Liver (tissue), 9 donors: ENCODE measurements around the gene DAPK1. TPM values are rescaled to one million over a fixed set of nuclear protein-coding genes. Genes with fewer than 3 reads are reported as not detected.

Experiments
- DNase-seq: peaks from one replicate; pipeline ENCODE4 v3.0.0-alpha.2; 2017; ENCODE audit warnings: low spot score
- H3K27ac ChIP-seq, 2 donors: one replicate each; pipeline ENCODE4 v1.7.0; 2013; ENCODE audit warnings: inconsistent platforms in 2 of 2, low read length in 2 of 2, control low read depth in 1 of 2, low read depth in 1 of 2, mild to moderate bottlenecking in 1 of 2
- H3K27me3 ChIP-seq, 4 donors: one replicate each; pipeline versions ENCODE4 v1.6.1 to v1.7.0; 2013; ENCODE audit warnings: low read length in 3 of 4, inconsistent platforms in 1 of 4, mild to moderate bottlenecking in 1 of 4, moderate library complexity in 1 of 4; ENCODE audit not compliant: control insufficient read depth in 4 of 4, insufficient read depth in 4 of 4
- H3K36me3 ChIP-seq, 4 donors: one replicate each; pipeline versions ENCODE4 v1.6.1 to v1.7.0; 2013; ENCODE audit warnings: low read length in 3 of 4, mild to moderate bottlenecking in 3 of 4, low read depth in 1 of 4, moderate library complexity in 1 of 4; ENCODE audit not compliant: control insufficient read depth in 4 of 4, insufficient read depth in 3 of 4
- H3K4me1 ChIP-seq, 4 donors: one replicate each; pipeline versions ENCODE4 v1.6.1 to v1.7.0; 2013; ENCODE audit warnings: low read length in 3 of 4, mild to moderate bottlenecking in 3 of 4, moderate library complexity in 1 of 4; ENCODE audit not compliant: control insufficient read depth in 4 of 4, insufficient read depth in 4 of 4
- H3K4me3 ChIP-seq, 3 donors: one replicate each; pipeline versions ENCODE4 v1.6.1 to v1.7.0; 2013; ENCODE audit warnings: low read length in 3 of 3, control low read depth in 1 of 3, low read depth in 1 of 3, mild to moderate bottlenecking in 1 of 3
- H3K9ac ChIP-seq, 2 donors: one replicate each; pipeline ENCODE4 v1.7.0; 2013; ENCODE audit warnings: low read length in 2 of 2, mild to moderate bottlenecking in 2 of 2, moderate library complexity in 2 of 2, control low read depth in 1 of 2, low read depth in 1 of 2
- H3K9me3 ChIP-seq, 4 donors: one replicate each; pipeline versions ENCODE4 v1.6.1 to v1.7.0; 2013; ENCODE audit warnings: low read length in 3 of 4; ENCODE audit not compliant: control insufficient read depth in 4 of 4
- ATF3 ChIP-seq: IDR thresholded peaks from 2 replicates; pipeline ENCODE4 v1.6.1; 2016; ENCODE audit warnings: antibody characterized with exemption
- EGR1 ChIP-seq, 2 donors: IDR thresholded peaks; 2 replicates each; pipeline ENCODE4 v1.6.1; 2016 to 2018; ENCODE audit warnings: antibody characterized with exemption in 2 of 2, low read depth in 2 of 2
- FOXA1 ChIP-seq: IDR thresholded peaks from 2 replicates; pipeline ENCODE4 v1.6.1; 2016; ENCODE audit warnings: antibody characterized with exemption
- FOXA2 ChIP-seq: IDR thresholded peaks from 2 replicates; pipeline ENCODE4 v1.6.1; 2016; ENCODE audit warnings: antibody characterized with exemption
- HNF4A ChIP-seq, 2 donors: conservative IDR thresholded peaks; 2 replicates each; pipeline ENCODE4 v1.6.1; 2016; ENCODE audit warnings: antibody characterized with exemption in 2 of 2, mild to moderate bottlenecking in 2 of 2
- HNF4G ChIP-seq: IDR thresholded peaks from 2 replicates; pipeline ENCODE4 v1.6.1; 2016; ENCODE audit warnings: antibody characterized with exemption
- JUND ChIP-seq, 2 donors: IDR thresholded peaks; 2 replicates each; pipeline ENCODE4 v1.6.1; 2016; ENCODE audit warnings: antibody characterized with exemption in 2 of 2
- NR2F2 ChIP-seq: IDR thresholded peaks from 2 replicates; pipeline ENCODE4 v1.6.1; 2016; ENCODE audit warnings: antibody characterized with exemption
- RAD21 ChIP-seq, 2 donors: IDR thresholded peaks; 2 replicates each; pipeline ENCODE4 v1.6.1; 2016; ENCODE audit warnings: antibody characterized with exemption in 2 of 2, mild to moderate bottlenecking in 2 of 2
- REST ChIP-seq: IDR thresholded peaks from 2 replicates; pipeline ENCODE4 v1.6.1; 2016; ENCODE audit warnings: antibody characterized with exemption, mild to moderate bottlenecking
- RXRA ChIP-seq, 2 donors: IDR thresholded peaks; 2 replicates each; pipeline ENCODE4 v1.6.1; 2017 to 2018; ENCODE audit warnings: antibody characterized with exemption in 2 of 2, mild to moderate bottlenecking in 1 of 2
- YY1 ChIP-seq: IDR thresholded peaks from 2 replicates; pipeline ENCODE4 v1.6.1; 2016; ENCODE audit warnings: antibody characterized with exemption, mild to moderate bottlenecking
- WGBS: extraction: QIAGEN DNeasy Blood & Tissue Kit; methylation state at CpG from one replicate; pipeline ENCODE4 v1.1.7; 2013; 5-methylcytosine and 5-hydroxymethylcytosine counted together
- polyA plus RNA-seq, 2 donors: library from polyadenylated mRNA; stranded (reverse) in 1 of 2; unstranded in 1 of 2; fragments of 200-250 nt in 1 of 2; fragments of >200 nt in 1 of 2; fragmentation: Nextera tagmentation in 1 of 2; extraction: Ambion mirVana in 1 of 2; gene quantifications; one replicate each; pipeline versions ENCODE4 v1.2.1 to v1.2.3, GENCODE V29; 2013 to 2015
- total RNA-seq, 2 donors: library from RNA; depleted of rRNA; stranded (reverse); fragments of >200 nt; gene quantifications; one replicate each; pipeline ENCODE4 v1.2.3, GENCODE V29; 2014
- donor health status: healthy.
- donor health status: healthy.
- donor health status: healthy.
- donor health status: healthy.
- donor health status: healthy.

The DAPK1 gene
- total and polyA plus RNA-seq, 4 donors = 14.0 to 40.8 (median 21.8) TPM

DNA sequence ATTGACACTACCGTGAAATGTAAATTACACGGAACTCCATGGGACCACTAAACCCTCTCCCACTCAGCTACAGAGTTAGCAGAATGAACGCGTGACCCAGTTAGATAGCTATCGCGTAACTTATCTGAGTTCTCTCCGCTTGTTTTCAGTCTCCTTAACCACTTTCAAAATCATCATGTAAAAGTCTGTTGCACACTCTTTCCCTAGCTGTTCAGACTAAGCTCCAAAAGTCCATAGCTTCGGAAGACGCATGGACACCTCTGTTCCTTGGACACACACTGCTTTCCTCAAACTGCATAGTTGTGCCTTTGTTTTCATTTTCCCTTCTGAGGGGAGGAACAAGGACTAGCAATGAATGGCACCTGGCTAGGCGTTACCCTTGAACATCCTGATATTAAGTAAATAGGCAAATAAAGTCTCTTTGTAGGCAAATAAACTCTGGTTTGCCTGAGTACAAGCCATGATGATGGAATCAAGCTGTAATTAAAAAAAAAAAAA lies 83.3 kb downstream of the DAPK1 start:
- peak overlapping the region; percentile 56 to 63 for H3K27ac ChIP-seq

DNA sequence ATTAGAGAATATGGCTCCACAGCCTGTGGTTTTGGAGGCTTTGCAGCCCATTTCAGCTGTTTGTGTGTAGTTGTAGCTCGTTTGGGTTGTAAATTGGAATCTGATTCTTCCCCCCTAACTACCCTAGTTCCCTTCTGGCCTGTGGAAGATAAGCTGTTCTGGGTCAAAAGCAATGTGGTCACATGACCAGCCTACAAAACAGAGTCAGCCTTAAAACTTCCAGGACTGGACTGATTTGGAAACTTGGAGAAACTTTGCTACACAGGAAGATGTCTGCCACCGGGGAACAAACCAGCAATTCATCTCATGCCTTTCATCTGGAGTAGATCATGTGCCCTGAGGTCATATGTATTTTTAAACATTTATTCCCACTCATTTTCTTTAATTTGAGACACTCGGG lies 83.8 kb downstream of the DAPK1 start:
- Histone ChIP-seq H3K4me3 (no peak overlapping the region), H3K27ac (peak overlapping the region; percentile 56 to 63), H3K27me3 (no peaks in the 10 kb centered on the region), H3K9ac (no peak overlapping the region), H3K36me3 (no peaks in the 10 kb centered on the region), H3K9me3 (no peaks in the 10 kb centered on the region), H3K4me1 (peaks cover 13 to 54% (median 50%) of the 10 kb centered on the region in 4 donors)
- TF ChIP-seq HNF4G (no peak), REST (peak; percentile 37), NR2F2 (peak; percentile 87), RXRA (IDR thresholded peaks at IDR 0.05) (peak in 1 of 2 donors; percentile 46), JUND (IDR thresholded peaks at IDR 0.05) (peak; percentile 12 to 29)
- WGBS = 25% methylated on average over 3 of the region's 3 CpGs
- DNase-seq = no peak

More for the DNA sequence above, 83.3 kb downstream of the DAPK1 start:
- WGBS = 35% methylated on average over 10 of the region's 10 CpGs
- Histone ChIP-seq H3K36me3 (no peaks in the 10 kb centered on the region), H3K9me3 (no peaks in the 10 kb centered on the region), H3K4me1 (peaks cover 12 to 54% (median 47%) of the 10 kb centered on the region in 4 donors), H3K9ac (peak overlapping the region in 1 of 2 donors; percentile 50), H3K27me3 (no peaks in the 10 kb centered on the region), H3K4me3 (peak overlapping the region in 2 of 3 donors; percentile 23 to 29)
- DNase-seq = no peak
- no peak for TF ChIP-seq NR2F2
- peak; percentile 63 for TF ChIP-seq FOXA2
- TF ChIP-seq HNF4A (conservative IDR thresholded peaks at IDR 0.05) = peak in 1 of 2 donors; percentile 43
- TF ChIP-seq ATF3 = peak; percentile 8
- TF ChIP-seq FOXA1 = peak; percentile 10
- peak; percentile 44 for TF ChIP-seq YY1

DNA sequence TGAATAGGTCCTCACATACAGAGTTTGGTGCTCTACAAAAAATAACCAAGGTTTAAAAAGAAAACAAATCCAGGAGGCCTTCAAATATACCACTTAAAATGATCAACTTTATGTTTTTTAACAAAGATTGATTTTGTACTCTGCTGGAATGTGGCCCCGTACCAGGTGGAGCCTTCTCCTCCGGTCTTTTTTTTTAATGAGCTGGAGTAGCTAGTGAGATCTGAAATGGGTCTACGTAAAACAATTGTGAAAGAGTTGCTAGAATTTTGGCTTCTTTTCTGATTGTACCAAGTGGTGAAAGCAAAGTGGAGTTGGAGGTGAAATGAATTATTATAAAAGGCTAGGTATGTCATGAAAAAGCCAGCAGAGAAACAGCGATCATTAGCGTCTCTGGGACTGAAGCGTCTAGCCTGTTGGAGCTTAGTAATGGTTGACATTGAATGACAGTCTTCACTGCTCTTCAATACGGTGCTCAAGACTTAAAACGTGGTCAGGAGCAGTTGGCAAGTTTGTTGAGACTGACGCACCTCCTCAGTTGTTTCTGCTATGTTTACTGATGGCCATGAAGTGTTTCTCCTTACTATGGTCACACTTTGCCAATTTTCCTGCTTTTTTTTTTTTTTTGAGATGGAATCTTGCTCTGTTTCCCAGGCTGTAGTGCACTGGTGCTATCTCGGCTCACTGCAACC lies 84.4 kb downstream of the DAPK1 start:
- DNase-seq = no peak
- peak overlapping the region; percentile 56 to 63 for H3K27ac ChIP-seq
- H3K27me3 ChIP-seq = no peaks in the 10 kb centered on the region
- H3K4me1 ChIP-seq = peaks cover 13 to 56% (median 53%) of the 10 kb centered on the region in 4 donors
- H3K36me3 ChIP-seq = no peaks in the 10 kb centered on the region
- no peak for TF ChIP-seq NR2F2
- TF ChIP-seq EGR1 (IDR thresholded peaks at IDR 0.05; ENCODE audit: low read depth in 2 of 2) = no peak
- no peak for TF ChIP-seq RAD21 (IDR thresholded peaks at IDR 0.05)
- TF ChIP-seq REST = no peak
- TF ChIP-seq ATF3 = no peak
- TF ChIP-seq YY1 = no peak
- H3K4me3 ChIP-seq = no peak overlapping the region
- no peaks in the 10 kb centered on the region for H3K9me3 ChIP-seq
- 72% methylated on average over 10 of the region's 10 CpGs for WGBS
- no peak overlapping the region for H3K9ac ChIP-seq
